ENCODE measurements around the gene CPNE4. TPM values are rescaled to one million over a fixed set of nuclear protein-coding genes. Genes with fewer than 3 reads are reported as not detected.

CPNE4 gene
- total and polyA plus RNA-seq, 9 of the 15 experiments (the other 6 are each of a cell fraction or from before 2014, with no cell fraction given) = not detected

DNA sequence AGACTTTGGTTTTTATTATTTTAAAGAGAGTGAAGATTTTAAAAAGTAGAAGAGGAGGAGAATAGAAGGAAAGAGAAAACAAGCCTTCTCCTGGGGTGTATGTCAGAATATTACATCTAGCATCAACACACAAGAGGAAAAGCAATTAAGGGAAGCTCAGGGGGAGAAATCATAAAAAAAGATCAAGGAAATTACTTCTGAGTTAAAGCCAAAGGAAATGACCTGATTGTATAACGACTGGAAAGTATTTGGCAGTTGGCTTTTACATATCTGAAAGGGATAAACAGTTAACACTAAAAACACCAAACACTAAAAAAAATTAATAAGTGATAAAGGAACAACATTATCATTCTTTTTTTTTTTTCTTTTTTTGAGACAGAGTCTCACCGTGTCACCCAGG is 58.4 kb downstream of the CPNE4 start:
- H3K79me2 ChIP-seq (ENCODE audit: control insufficient read depth, insufficient read depth, low read length) = no peaks in the 10 kb centered on the region
- DNase-seq (ENCODE audit: extremely low read depth in 1 of 4, low spot score in 3 of 4) (no peak), FAIRE-seq (no peak), ATAC-seq (no peak)
- H3K4me3 ChIP-seq = no peak overlapping the region
- H3K9me3 ChIP-seq (replicated peaks; ENCODE audit: control insufficient read depth, insufficient read depth, low read depth, low read length) = no peaks in the 10 kb centered on the region
- H3K9ac ChIP-seq (ENCODE audit: insufficient read depth in 1 of 2, low read depth in 2 of 2, low read length in 2 of 2) = no peak overlapping the region
- ChIA-PET CTCF (ENCODE audit: low intra/inter-chr PET ratio) (no interaction called here), POLR2A (no interaction called here)
- in situ Hi-C loops (cut with MboI) = no loop called here
- intact Hi-C loops (cut with micrococcal nuclease) = no loop called here
- H3K9me1 ChIP-seq (ENCODE audit: control insufficient read depth, insufficient read depth, low read length) = no peaks in the 10 kb centered on the region
- no peak overlapping the region for H2AFZ ChIP-seq (ENCODE audit: low read depth, low read length)
- BruUV-seq (replicated peaks) = no TSS peak
- TF ChIP-seq, protein P1, sequence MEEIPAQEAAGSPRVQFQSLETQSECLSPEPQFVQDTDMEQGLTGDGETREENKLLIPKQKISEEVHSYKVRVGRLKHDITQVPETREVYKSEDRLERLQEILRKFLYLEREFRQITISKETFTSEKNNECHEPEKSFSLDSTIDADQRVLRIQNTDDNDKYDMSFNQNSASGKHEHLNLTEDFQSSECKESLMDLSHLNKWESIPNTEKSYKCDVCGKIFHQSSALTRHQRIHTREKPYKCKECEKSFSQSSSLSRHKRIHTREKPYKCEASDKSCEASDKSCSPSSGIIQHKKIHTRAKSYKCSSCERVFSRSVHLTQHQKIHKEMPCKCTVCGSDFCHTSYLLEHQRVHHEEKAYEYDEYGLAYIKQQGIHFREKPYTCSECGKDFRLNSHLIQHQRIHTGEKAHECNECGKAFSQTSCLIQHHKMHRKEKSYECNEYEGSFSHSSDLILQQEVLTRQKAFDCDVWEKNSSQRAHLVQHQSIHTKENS (CRISPR knock-in tag; IDR thresholded peaks at IDR 0.05) = no peak
- TF ChIP-seq, protein P2, sequence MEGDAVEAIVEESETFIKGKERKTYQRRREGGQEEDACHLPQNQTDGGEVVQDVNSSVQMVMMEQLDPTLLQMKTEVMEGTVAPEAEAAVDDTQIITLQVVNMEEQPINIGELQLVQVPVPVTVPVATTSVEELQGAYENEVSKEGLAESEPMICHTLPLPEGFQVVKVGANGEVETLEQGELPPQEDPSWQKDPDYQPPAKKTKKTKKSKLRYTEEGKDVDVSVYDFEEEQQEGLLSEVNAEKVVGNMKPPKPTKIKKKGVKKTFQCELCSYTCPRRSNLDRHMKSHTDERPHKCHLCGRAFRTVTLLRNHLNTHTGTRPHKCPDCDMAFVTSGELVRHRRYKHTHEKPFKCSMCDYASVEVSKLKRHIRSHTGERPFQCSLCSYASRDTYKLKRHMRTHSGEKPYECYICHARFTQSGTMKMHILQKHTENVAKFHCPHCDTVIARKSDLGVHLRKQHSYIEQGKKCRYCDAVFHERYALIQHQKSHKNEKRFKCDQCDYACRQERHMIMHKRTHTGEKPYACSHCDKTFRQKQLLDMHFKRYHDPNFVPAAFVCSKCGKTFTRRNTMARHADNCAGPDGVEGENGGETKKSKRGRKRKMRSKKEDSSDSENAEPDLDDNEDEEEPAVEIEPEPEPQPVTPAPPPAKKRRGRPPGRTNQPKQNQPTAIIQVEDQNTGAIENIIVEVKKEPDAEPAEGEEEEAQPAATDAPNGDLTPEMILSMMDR (IDR thresholded peaks at IDR 0.05 in 2 of 3, conservative IDR thresholded peaks at IDR 0.05 in 1 of 3; ENCODE audit: insufficient read depth in 2 of 3, low read depth in 1 of 3, low read length in 3 of 3) = no peak
- TF ChIP-seq FOXA3 (CRISPR knock-in tag; conservative IDR thresholded peaks at IDR 0.05 in 1 of 2, IDR thresholded peaks at IDR 0.05 in 1 of 2) = no peak
- TF ChIP-seq, protein P3, sequence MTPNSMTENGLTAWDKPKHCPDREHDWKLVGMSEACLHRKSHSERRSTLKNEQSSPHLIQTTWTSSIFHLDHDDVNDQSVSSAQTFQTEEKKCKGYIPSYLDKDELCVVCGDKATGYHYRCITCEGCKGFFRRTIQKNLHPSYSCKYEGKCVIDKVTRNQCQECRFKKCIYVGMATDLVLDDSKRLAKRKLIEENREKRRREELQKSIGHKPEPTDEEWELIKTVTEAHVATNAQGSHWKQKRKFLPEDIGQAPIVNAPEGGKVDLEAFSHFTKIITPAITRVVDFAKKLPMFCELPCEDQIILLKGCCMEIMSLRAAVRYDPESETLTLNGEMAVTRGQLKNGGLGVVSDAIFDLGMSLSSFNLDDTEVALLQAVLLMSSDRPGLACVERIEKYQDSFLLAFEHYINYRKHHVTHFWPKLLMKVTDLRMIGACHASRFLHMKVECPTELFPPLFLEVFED (CRISPR knock-in tag; conservative IDR thresholded peaks at IDR 0.05) = no peak
- no peak for TF ChIP-seq LEF1 (IDR thresholded peaks at IDR 0.05)
- TF ChIP-seq CHD4 (IDR thresholded peaks at IDR 0.05; ENCODE audit: insufficient read depth, insufficient replicate concordance, low read depth, low read length, poor library complexity, severe bottlenecking) = no peak
- no peak for TF ChIP-seq HNRNPK (IDR thresholded peaks at IDR 0.05; ENCODE audit: low read depth, low read length, poor library complexity, severe bottlenecking)
- no peak for TF ChIP-seq SP1 (CRISPR knock-in tag; IDR thresholded peaks at IDR 0.05)
- TF ChIP-seq ZNF316 (IDR thresholded peaks at IDR 0.05) = no peak
- TF ChIP-seq NR2F6 (CRISPR knock-in tag; IDR thresholded peaks at IDR 0.05) = no peak
- TF ChIP-seq ZNF24 (IDR thresholded peaks at IDR 0.05) = no peak
- TF ChIP-seq HDAC1 (IDR thresholded peaks at IDR 0.05) = no peak
- no peak for TF ChIP-seq ZNF561 (CRISPR knock-in tag; conservative IDR thresholded peaks at IDR 0.05)
- no peak for TF ChIP-seq MCM3 (IDR thresholded peaks at IDR 0.05)
- TF ChIP-seq ZNF778 (CRISPR knock-in tag; IDR thresholded peaks at IDR 0.05) = no peak
- no peak for TF ChIP-seq SMARCA4 (IDR thresholded peaks at IDR 0.05)
- no peak for TF ChIP-seq FOXA1 (IDR thresholded peaks at IDR 0.05; ENCODE audit: borderline replicate concordance)
- H3K4me1 ChIP-seq (replicated peaks in 1 of 2; ENCODE audit: control insufficient read depth in 2 of 2, insufficient read depth in 2 of 2, low read length in 2 of 2) = no peaks in the 10 kb centered on the region
- WGBS (ENCODE audit: insufficient coverage, low coverage, missing lambda C conversion rate) = 0% methylated on average over 1 of the region's 2 CpGs
- no peak overlapping the region for H3K4me2 ChIP-seq (ENCODE audit: insufficient read depth, low read length)
- no peaks in the 10 kb centered on the region for H3K27me3 ChIP-seq (ENCODE audit: control insufficient read depth in 2 of 2, insufficient read depth in 2 of 2, low read length in 2 of 2)
- H3K36me3 ChIP-seq (ENCODE audit: control insufficient read depth, insufficient read depth, low read length) = no peaks in the 10 kb centered on the region
- no peak overlapping the region for H3K27ac ChIP-seq (ENCODE audit: extremely low read depth, low read depth, low read length)
- no peaks in the 10 kb centered on the region for H4K20me1 ChIP-seq (replicated peaks; ENCODE audit: control insufficient read depth, insufficient read depth, low read length)

Data from K562 (cell line).